ENCODE results near the gene GRAP2. TPM values are rescaled to one million over a fixed set of nuclear protein-coding genes. Genes with fewer than 3 reads are reported as not detected.

GRAP2 gene
- total and polyA plus RNA-seq, 2 donors (not counting 1 experiment from before 2014, with no cell fraction given), result 13.5 to 26.4 TPM

- Histone ChIP-seq H3K9ac (ENCODE audit: low read length) (no peak overlapping the region), H2AFZ (ENCODE audit: insufficient read depth, low read depth, low read length, poor library complexity, severe bottlenecking) (no peak overlapping the region), H4K20me1 (ENCODE audit: control insufficient read depth, insufficient read depth, low read length, poor library complexity, severe bottlenecking) (peaks cover 2% of the 10 kb centered on the region), H3K4me1 (ENCODE audit: control insufficient read depth in 2 of 2, insufficient read depth in 2 of 2, low read length in 2 of 2) (peaks cover 14 to 29% of the 10 kb centered on the region in 2 donors), H3K9me3 (ENCODE audit: control extremely low read depth in 1 of 3, control insufficient read depth in 2 of 3, insufficient read depth in 1 of 3, low read length in 2 of 3) (no peaks in the 10 kb centered on the region), H3K27ac (ENCODE audit: low read length in 2 of 2) (no peak overlapping the region), H3K27me3 (replicated peaks in 1 of 4; ENCODE audit: control extremely low read depth in 1 of 4, control insufficient read depth in 3 of 4, insufficient read depth in 4 of 4, low read length in 3 of 4) (no peaks in the 10 kb centered on the region), H3K79me2 (ENCODE audit: control insufficient read depth, insufficient read depth, low read length) (peaks cover 76% of the 10 kb centered on the region), H3K36me3 (replicated peaks in 1 of 2; ENCODE audit: control extremely low read depth in 1 of 2, control insufficient read depth in 1 of 2, extremely low read depth in 1 of 2, insufficient read depth in 2 of 2, low read length in 1 of 2) (peaks cover 3% of the 10 kb centered on the region in 2 experiments), H3K4me3 (ENCODE audit: control extremely low read depth in 1 of 5, extremely low read depth in 1 of 5, insufficient read depth in 1 of 5, low read depth in 2 of 5, low read length in 4 of 5) (no peak overlapping the region), H3K4me2 (replicated peaks; ENCODE audit: low read depth, low read length, poor library complexity, severe bottlenecking) (no peak overlapping the region)
- WGBS (ENCODE audit: insufficient coverage), result 100% methylated on average over 1 of the region's 2 CpGs
- no peak overlapping the region for H3K27ac Mint-ChIP-seq
- ChIA-PET POLR2A (no interaction called here), CTCF (interaction anchor here (1.2 kb wide), 1 partner anchor 15 kb away, joined by 3 read pairs; no protein-coding TSS in a partner anchor)
- intact Hi-C loops (cut with micrococcal nuclease), result no loop called here
- H3K4me1 Mint-ChIP-seq, result peaks cover 45% of the 10 kb centered on the region
- no peaks in the 10 kb centered on the region for H3K9me3 Mint-ChIP-seq (ENCODE audit: insufficient read depth)
- no peak for DNase-seq
- no peak overlapping the region for H3K4me3 Mint-ChIP-seq
- TF ChIP-seq EZH2 (IDR thresholded peaks at IDR 0.05; ENCODE audit: borderline replicate concordance, insufficient read depth, low read depth, low read length, poor library complexity, severe bottlenecking) (no peak), CTCF (IDR thresholded peaks at IDR 0.05) (no peak)
- peaks cover 7% of the 10 kb centered on the region for H3K27me3 Mint-ChIP-seq
- no peak for ATAC-seq (ENCODE audit: low read depth)
Measured at GRCh38 chr22:39925273-39925672, 24.4 kb downstream of the GRAP2 start.

- ChIA-PET POLR2A (no interaction called here), CTCF (interaction anchor here (0.9 to 1.9 kb wide), 4 partner anchors 14 to 31 kb away, joined by 3 to 4 read pairs (median 4); no protein-coding TSS in a partner anchor)
- Histone ChIP-seq H2AFZ (ENCODE audit: insufficient read depth, low read depth, low read length, poor library complexity, severe bottlenecking) (no peak overlapping the region), H3K9ac (ENCODE audit: low read length) (no peak overlapping the region), H3K79me2 (ENCODE audit: control insufficient read depth, insufficient read depth, low read length) (peaks cover 75% of the 10 kb centered on the region), H3K4me2 (replicated peaks; ENCODE audit: low read depth, low read length, poor library complexity, severe bottlenecking) (peak overlapping the region; percentile 37), H3K9me3 (ENCODE audit: control extremely low read depth in 1 of 3, control insufficient read depth in 2 of 3, insufficient read depth in 1 of 3, low read length in 2 of 3) (no peaks in the 10 kb centered on the region), H4K20me1 (ENCODE audit: control insufficient read depth, insufficient read depth, low read length, poor library complexity, severe bottlenecking) (peaks cover 3% of the 10 kb centered on the region), H3K4me3 (ENCODE audit: control extremely low read depth in 1 of 5, extremely low read depth in 1 of 5, insufficient read depth in 1 of 5, low read depth in 2 of 5, low read length in 4 of 5) (no peak overlapping the region), H3K27me3 (replicated peaks in 1 of 4; ENCODE audit: control extremely low read depth in 1 of 4, control insufficient read depth in 3 of 4, insufficient read depth in 4 of 4, low read length in 3 of 4) (no peaks in the 10 kb centered on the region), H3K36me3 (replicated peaks in 1 of 2; ENCODE audit: control extremely low read depth in 1 of 2, control insufficient read depth in 1 of 2, extremely low read depth in 1 of 2, insufficient read depth in 2 of 2, low read length in 1 of 2) (peaks cover 3% of the 10 kb centered on the region in 2 experiments), H3K27ac (ENCODE audit: low read length in 2 of 2) (no peak overlapping the region), H3K4me1 (ENCODE audit: control insufficient read depth in 2 of 2, insufficient read depth in 2 of 2, low read length in 2 of 2) (peaks cover 21 to 37% of the 10 kb centered on the region in 2 donors)
- H3K4me3 Mint-ChIP-seq, result no peak overlapping the region
- no peaks in the 10 kb centered on the region for H3K9me3 Mint-ChIP-seq (ENCODE audit: insufficient read depth)
- WGBS (ENCODE audit: insufficient coverage), result 13% methylated on average over 3 of the region's 8 CpGs
- H3K27ac Mint-ChIP-seq, result no peak overlapping the region
- no peak for ATAC-seq (ENCODE audit: low read depth)
- H3K4me1 Mint-ChIP-seq, result peaks cover 38% of the 10 kb centered on the region
- peaks cover 7% of the 10 kb centered on the region for H3K27me3 Mint-ChIP-seq
- DNase-seq, result no peak
- intact Hi-C loops (cut with micrococcal nuclease), result no loop called here
- TF ChIP-seq EZH2 (IDR thresholded peaks at IDR 0.05; ENCODE audit: borderline replicate concordance, insufficient read depth, low read depth, low read length, poor library complexity, severe bottlenecking) (no peak), CTCF (IDR thresholded peaks at IDR 0.05) (no peak)
Measured at GRCh38 chr22:39925909-39926679, 25.2 kb downstream of the GRAP2 start.
